Caco-2 (cell line): ENCODE measurements around the gene NPTX1. TPM values are rescaled to one million over a fixed set of nuclear protein-coding genes. Genes with fewer than 3 reads are reported as not detected.
A peak's percentile ranks its signal among the peaks of the same experiment; 100 is the strongest.

Experiments used
- BruUV-seq: library from RNA; stranded (reverse); fragments of 400-500 nt; replicated peaks from 2 replicates; lab custom pipeline; 2021; lab: Mats Ljungman, UMichigan
- CTCF ChIA-PET: fragments of 300-600 bp; sonication (Branson Sonifier 250); formaldehyde crosslinking; loops from one replicate; lab custom pipeline; 2022; ENCODE audit warnings: antibody characterized with exemption; lab: Charles Lee
- POLR2A ChIA-PET: fragments of 300-600 bp; sonication (Branson Sonifier 250); formaldehyde crosslinking; loops from one replicate; lab custom pipeline; 2022; ENCODE audit warnings: antibody characterized with exemption; lab: Charles Lee
- DNase-seq, 2 experiments: peaks; one replicate each; pipeline versions ENCODE4 v3.0.0 to v3.0.0-alpha.2; 2020 to 2022
- H3K27me3 ChIP-seq: replicated peaks from 2 replicates; pipeline ENCODE4 v1.6.0; 2011; ENCODE audit warnings: low read length; ENCODE audit not compliant: control insufficient read depth, insufficient read depth
- H3K36me3 ChIP-seq: 2 replicates; pipeline ENCODE4 v1.5.1; 2011; ENCODE audit warnings: low read length; ENCODE audit not compliant: control insufficient read depth, insufficient read depth
- H3K4me1 ChIP-seq: fragments of 250-450 bp; sonication (Bioruptor Pico); 2 replicates; pipeline ENCODE4 v1.5.1; 2020; ENCODE audit warnings: mild to moderate bottlenecking
- H3K4me3 ChIP-seq: 2 replicates; pipeline ENCODE4 v1.5.1; 2011; ENCODE audit warnings: low read depth, mild to moderate bottlenecking, control low read depth, low read length
- H3K9me3 ChIP-seq: fragments of 250-450 bp; sonication (Bioruptor Pico); 2 replicates; pipeline ENCODE4 v1.5.1; 2020; ENCODE audit warnings: mild to moderate bottlenecking, moderate library complexity
- H3K27ac Mint-ChIP-seq: one replicate; pipeline ENCODE4 v1.8.0; 2022; ENCODE audit warnings: mixed read lengths; ENCODE audit not compliant: unreplicated experiment
- H3K27me3 Mint-ChIP-seq: one replicate; pipeline ENCODE4 v1.8.0; 2022; ENCODE audit warnings: mixed read lengths; ENCODE audit not compliant: insufficient read depth, unreplicated experiment
- H3K36me3 Mint-ChIP-seq: one replicate; pipeline ENCODE4 v1.8.0; 2022; ENCODE audit warnings: mild to moderate bottlenecking, mixed read lengths; ENCODE audit not compliant: insufficient read depth, unreplicated experiment
- H3K4me1 Mint-ChIP-seq: one replicate; pipeline ENCODE4 v1.8.0; 2022; ENCODE audit warnings: low read depth, mixed read lengths; ENCODE audit not compliant: unreplicated experiment
- H3K4me3 Mint-ChIP-seq: one replicate; pipeline ENCODE4 v1.8.0; 2022; ENCODE audit warnings: mild to moderate bottlenecking, moderate library complexity, mixed read lengths; ENCODE audit not compliant: unreplicated experiment
- H3K9me3 Mint-ChIP-seq: one replicate; pipeline ENCODE4 v1.8.0; 2022; ENCODE audit warnings: mixed read lengths; ENCODE audit not compliant: unreplicated experiment
- CTCF ChIP-seq, 2 experiments: fragments of 200-600 bp in 1 of 2; IDR thresholded peaks; 1 replicate in 1 of 2; 2 replicates in 1 of 2; pipeline versions ENCODE4 v1.5.1 to v1.8.0; 2011 to 2022; ENCODE audit warnings: antibody characterized with exemption in 1 of 2, control low read depth in 1 of 2, inconsistent platforms in 1 of 2, low read depth in 1 of 2, low read length in 1 of 2, mild to moderate bottlenecking in 1 of 2, moderate library complexity in 1 of 2; ENCODE audit not compliant: insufficient read depth in 1 of 2, severe bottlenecking in 1 of 2, unreplicated experiment in 1 of 2
- intact Hi-C: fragments of 100-400 bp; cut with micrococcal nuclease; formaldehyde crosslinking; loops from one replicate; pipeline ENCODE4 v1.10.0; 2022; ENCODE audit not compliant: unreplicated experiment
- total RNA-seq: library from RNA; stranded (reverse); gene quantifications from 2 replicates; pipeline ENCODE4 v1.2.3, GENCODE V29; 2022

Gene NPTX1
- total RNA-seq, 1 experiment from 2014 or later: 0.57 TPM

GRCh38 chr17:80474231-80474960 is 2.0 kb downstream of the NPTX1 start:
- Histone ChIP-seq H3K9me3 (no peaks in the 10 kb centered on the region), H3K27me3 (peaks cover 6% of the 10 kb centered on the region), H3K36me3 (no peaks in the 10 kb centered on the region), H3K4me3 (no peak overlapping the region; the same call in 1 of the 2 replicates), H3K4me1 (peaks cover 23% of the 10 kb centered on the region)
- peak overlapping the region; percentile 74 for H3K4me3 Mint-ChIP-seq
- BruUV-seq: no TSS peak
- ChIA-PET POLR2A (no interaction called here), CTCF (interaction anchor here (0.9 to 1.1 kb wide), 2 partner anchors 47 to 103 kb away, joined by 3 to 4 read pairs; no protein-coding TSS in a partner anchor)
- H3K27ac Mint-ChIP-seq: no peak overlapping the region
- peak; percentile 29 to 35 for TF ChIP-seq CTCF (IDR thresholded peaks at IDR 0.05; ENCODE audit: insufficient read depth in 1 of 2, low read depth in 1 of 2, low read length in 1 of 2, severe bottlenecking in 1 of 2, unreplicated experiment in 1 of 2)
- peaks cover 11% of the 10 kb centered on the region for H3K4me1 Mint-ChIP-seq
- H3K9me3 Mint-ChIP-seq: no peaks in the 10 kb centered on the region
- peak; percentile 65 to 71 for DNase-seq
- intact Hi-C loops: loop anchor here (2.0 to 5.0 kb wide), 2 partner anchors 103 to 176 kb away; no protein-coding TSS in a partner anchor
- H3K36me3 Mint-ChIP-seq: no peaks in the 10 kb centered on the region
- peaks cover 40% of the 10 kb centered on the region for H3K27me3 Mint-ChIP-seq

- no peaks in the 10 kb centered on the region for H3K36me3 Mint-ChIP-seq
- Histone ChIP-seq H3K27me3 (peaks cover 6% of the 10 kb centered on the region), H3K36me3 (no peaks in the 10 kb centered on the region), H3K9me3 (no peaks in the 10 kb centered on the region), H3K4me1 (peaks cover 23% of the 10 kb centered on the region), H3K4me3 (no peak overlapping the region)
- TF ChIP-seq CTCF (IDR thresholded peaks at IDR 0.05; ENCODE audit: insufficient read depth in 1 of 2, low read depth in 1 of 2, low read length in 1 of 2, severe bottlenecking in 1 of 2, unreplicated experiment in 1 of 2): no peak
- intact Hi-C loops: loop anchor here (2.0 to 5.0 kb wide), 2 partner anchors 104 to 177 kb away; no protein-coding TSS in a partner anchor
- peaks cover 11% of the 10 kb centered on the region for H3K4me1 Mint-ChIP-seq
- H3K27ac Mint-ChIP-seq: no peak overlapping the region
- H3K4me3 Mint-ChIP-seq: no peak overlapping the region
- H3K27me3 Mint-ChIP-seq: peaks cover 43% of the 10 kb centered on the region
- ChIA-PET CTCF (no interaction called here), POLR2A (interaction anchor here (0.8 kb wide), 1 partner anchor 19 kb away, joined by 3 read pairs; no protein-coding TSS in a partner anchor)
- DNase-seq: no peak
- no peaks in the 10 kb centered on the region for H3K9me3 Mint-ChIP-seq
- BruUV-seq: no TSS peak
Observed at GRCh38 chr17:80473701-80474100, 2.7 kb downstream of the NPTX1 start.

- H3K4me3 Mint-ChIP-seq: no peak overlapping the region
- Histone ChIP-seq H3K4me1 (peaks cover 23% of the 10 kb centered on the region), H3K4me3 (no peak overlapping the region), H3K27me3 (peaks cover 6% of the 10 kb centered on the region), H3K36me3 (no peaks in the 10 kb centered on the region), H3K9me3 (no peaks in the 10 kb centered on the region)
- no TSS peak for BruUV-seq
- DNase-seq: no peak
- peaks cover 11% of the 10 kb centered on the region for H3K4me1 Mint-ChIP-seq
- TF ChIP-seq CTCF (IDR thresholded peaks at IDR 0.05; ENCODE audit: insufficient read depth in 1 of 2, low read depth in 1 of 2, low read length in 1 of 2, severe bottlenecking in 1 of 2, unreplicated experiment in 1 of 2): no peak
- H3K9me3 Mint-ChIP-seq: no peaks in the 10 kb centered on the region
- no peak overlapping the region for H3K27ac Mint-ChIP-seq
- no peaks in the 10 kb centered on the region for H3K36me3 Mint-ChIP-seq
- H3K27me3 Mint-ChIP-seq: peaks cover 49% of the 10 kb centered on the region
- intact Hi-C loops: loop anchor here (5.0 kb wide), 1 partner anchor 104 kb away; no protein-coding TSS in a partner anchor
- CTCF ChIA-PET: no interaction called here
- POLR2A ChIA-PET: interaction anchor here (0.8 kb wide), 1 partner anchor 18 kb away, joined by 3 read pairs; no protein-coding TSS in a partner anchor
Observed at GRCh38 chr17:80472996-80473395, 3.4 kb downstream of the NPTX1 start.
